Measurements from ENCODE around the gene BCL11A. TPM values are rescaled to one million over a fixed set of nuclear protein-coding genes. Genes with fewer than 3 reads are reported as not detected.

Gene BCL11A
- total and polyA plus RNA-seq, 2 of the 13 experiments (the other 11 are each of a cell fraction or from before 2014, with no cell fraction given): not detected

DNA sequence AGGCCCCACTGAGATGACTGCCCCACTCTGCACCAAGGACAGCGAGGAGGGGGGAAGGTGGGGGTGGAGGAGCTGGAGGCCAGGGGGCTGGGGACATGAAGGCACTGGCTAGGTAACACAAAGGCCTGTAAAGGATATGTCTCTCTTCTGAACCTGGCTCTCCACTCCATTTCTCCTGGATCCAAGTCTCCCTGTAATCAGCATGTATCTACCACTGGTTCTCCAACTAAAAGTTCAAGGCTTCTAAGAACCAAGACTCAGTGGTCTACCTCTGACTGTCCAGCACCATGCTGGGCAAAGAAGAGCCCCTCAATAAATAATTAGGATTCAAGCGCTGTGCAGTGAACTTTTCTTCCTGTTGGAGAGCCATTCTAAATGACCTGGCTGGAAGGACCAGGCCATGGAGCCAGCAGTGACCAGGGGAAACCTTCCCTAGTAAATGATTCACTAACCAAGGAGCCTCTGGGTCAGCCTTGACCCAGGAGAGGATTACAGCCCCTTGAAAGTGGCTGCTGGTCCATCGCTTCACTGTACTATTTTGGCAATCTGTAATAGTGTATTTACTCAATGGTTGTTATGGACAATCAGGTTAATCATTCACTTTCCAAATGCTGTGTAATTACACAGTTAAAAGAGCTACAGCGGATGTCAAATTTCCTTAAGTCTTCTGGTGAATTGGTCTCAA lies 73.2 kb downstream of the BCL11A start (continued):
- TF ChIP-seq, protein P1, sequence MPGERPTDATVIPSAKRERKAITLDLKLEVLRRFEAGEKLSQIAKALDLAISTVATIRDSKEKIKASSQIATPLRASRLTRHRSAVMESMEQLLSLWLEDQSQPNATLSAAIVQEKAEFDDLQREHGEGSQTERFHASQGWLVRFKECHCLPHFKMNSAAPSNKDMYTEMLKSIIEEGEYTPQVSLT (CRISPR knock-in tag; IDR thresholded peaks at IDR 0.05; ENCODE audit: borderline replicate concordance, low read depth): no peak

DNA sequence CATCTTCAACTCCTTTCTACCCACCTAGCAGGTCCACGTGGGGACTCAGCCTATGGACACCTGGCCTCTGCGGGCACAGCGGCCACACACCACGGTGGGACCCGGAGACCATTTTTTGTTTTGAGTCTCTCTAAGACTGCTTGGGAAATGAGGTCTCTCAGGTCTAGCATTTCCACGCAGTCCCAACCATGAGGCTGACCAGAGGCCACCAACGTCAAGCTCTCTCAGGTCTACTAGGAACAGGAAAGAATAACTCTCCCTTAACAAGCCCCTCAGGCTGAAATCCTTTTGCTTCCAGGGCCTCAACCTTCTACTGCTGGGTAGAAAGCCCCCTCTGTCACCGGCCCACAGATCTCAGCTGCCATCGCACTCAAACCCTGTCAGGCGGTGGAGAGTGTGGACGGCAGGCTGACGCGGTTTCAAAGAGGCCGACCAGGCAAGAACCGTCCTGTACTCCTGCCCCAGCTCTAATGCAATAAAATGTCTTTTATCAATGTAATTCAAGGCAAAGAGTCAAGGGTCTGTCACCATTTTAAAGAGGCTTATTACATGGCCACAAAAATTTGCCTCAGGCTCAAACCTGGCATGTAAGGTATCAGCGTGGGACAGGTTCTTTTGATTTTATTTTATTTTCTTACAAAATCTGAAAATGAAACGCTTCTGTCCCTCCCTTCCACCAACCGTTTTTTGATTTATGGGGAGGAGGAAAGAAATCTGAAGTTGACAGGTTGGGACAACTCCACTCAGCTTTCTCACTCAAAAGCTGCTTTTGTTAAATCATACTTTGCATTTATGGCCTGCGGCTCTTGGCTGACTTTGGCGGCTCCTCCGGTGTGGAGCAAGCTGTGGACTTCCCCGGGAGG lies 74.0 kb downstream of the BCL11A start:
- no peak overlapping the region for H3K9ac ChIP-seq (ENCODE audit: insufficient read depth, low read depth, low read length)
- CTCF ChIA-PET (ENCODE audit: low intra/inter-chr PET ratio, low total read pairs): no interaction called here
- ATAC-seq: no peak

More for the DNA sequence above, 74.0 kb downstream of the BCL11A start:
- BruUV-seq (replicated peaks): no TSS peak
- H3K79me2 ChIP-seq (ENCODE audit: insufficient read depth, low read length): no peaks in the 10 kb centered on the region
- H3K9me3 ChIP-seq (ENCODE audit: low read length): no peaks in the 10 kb centered on the region
- in situ Hi-C loops (cut with HindIII; ENCODE audit: extremely low pct_ligation_motif_present, low pct_unique_long_range_greater_than_20kb) (no loop called here), intact Hi-C loops (cut with micrococcal nuclease; ENCODE audit: unreplicated experiment) (no loop called here)
- H3K4me1 ChIP-seq (ENCODE audit: insufficient read depth, low read length): peaks cover 57% of the 10 kb centered on the region
- H4K20me1 ChIP-seq (ENCODE audit: insufficient read depth, low read length): no peaks in the 10 kb centered on the region
- no peak for DNase-seq (ENCODE audit: low spot score)
- WGBS (ENCODE audit: low lambda C conversion rate): 85% methylated on average over 22 of the region's 22 CpGs
- no peak overlapping the region for H2AFZ ChIP-seq (ENCODE audit: low read length)
- no peak for FAIRE-seq
- H3K4me3 ChIP-seq (replicated peaks in 1 of 3; ENCODE audit: insufficient read depth in 1 of 3, low read depth in 2 of 3, low read length in 3 of 3): no peak overlapping the region
- TF ChIP-seq ZNF605 (CRISPR knock-in tag; IDR thresholded peaks at IDR 0.05): 0 out of 2 replicates have a peak, but pooled peaks have one; percentile 2
- no peak for TF ChIP-seq ZNF383 (CRISPR knock-in tag; IDR thresholded peaks at IDR 0.05; ENCODE audit: borderline replicate concordance)
- 0 out of 2 replicates have a peak, but pooled peaks have one; percentile 18 for TF ChIP-seq ZFP91 (CRISPR knock-in tag; IDR thresholded peaks at IDR 0.05; ENCODE audit: borderline replicate concordance)
- 0 out of 2 replicates have a peak, but pooled peaks have one; percentile 38 for TF ChIP-seq ZNF724P (CRISPR knock-in tag; IDR thresholded peaks at IDR 0.05; ENCODE audit: borderline replicate concordance)
- H3K27ac ChIP-seq (ENCODE audit: extremely low read length, insufficient read depth, low read length): no peak overlapping the region
- no peaks in the 10 kb centered on the region for H3K36me3 ChIP-seq (replicated peaks in 1 of 2; ENCODE audit: control insufficient read depth in 1 of 2, insufficient read depth in 2 of 2, low read length in 2 of 2)
- peaks cover 0 to 10% of the 10 kb centered on the region in 2 experiments; a peak in 1 of 5 replicates for H3K27me3 ChIP-seq (ENCODE audit: control insufficient read depth in 1 of 2, insufficient read depth in 2 of 2, low read length in 2 of 2)
- POLR2A ChIA-PET: no interaction called here
- H3K4me2 ChIP-seq (ENCODE audit: low read depth, low read length): no peak overlapping the region

All from HepG2 (cell line).